Measurements from ENCODE around the gene DHODH.

The DHODH gene

GRCh38 chr16:72013888-72014581, 5.5 kb downstream of the DHODH start:
- no peak for DNase-seq

GRCh38 chr16:72014675-72015074, 6.1 kb downstream of the DHODH start:
- DNase-seq: no peak

- DNase-seq: no peak
Observed at GRCh38 chr16:72015124-72015523, 6.6 kb downstream of the DHODH start.

GRCh38 chr16:72018470-72018869, 9.9 kb downstream of the DHODH start:
- DNase-seq: no peak

- DNase-seq: no peak
Observed at GRCh38 chr16:72021043-72021442, 12.5 kb downstream of the DHODH start.

- DNase-seq: no peak
Observed at GRCh38 chr16:72022127-72022526, 13.6 kb downstream of the DHODH start.

GRCh38 chr16:72023962-72024361, 15.4 kb downstream of the DHODH start:
- no peak for DNase-seq

- DNase-seq: no peak
Observed at GRCh38 chr16:72024862-72025382, 16.4 kb downstream of the DHODH start.

GRCh38 chr16:72025404-72026114, 17.0 kb downstream of the DHODH start:
- DNase-seq: no peak

GRCh38 chr16:72027669-72028378, 19.3 kb downstream of the DHODH start:
- DNase-seq: no peak

- no peak for DNase-seq
Observed at GRCh38 chr16:72029567-72030271, 21.2 kb downstream of the DHODH start.

- DNase-seq: no peak
Observed at GRCh38 chr16:72033437-72033836, 24.9 kb downstream of the DHODH start.

- no peak for DNase-seq
Observed at GRCh38 chr16:72036098-72036497, 27.6 kb downstream of the DHODH start.

- no peak for DNase-seq
Observed at GRCh38 chr16:72042157-72042660, 33.7 kb downstream of the DHODH start.

GRCh38 chr16:72043058-72043457, 34.5 kb downstream of the DHODH start:
- DNase-seq: no peak

GRCh38 chr16:72043539-72043938, 35.0 kb downstream of the DHODH start:
- DNase-seq: no peak

- DNase-seq: no peak
Observed at GRCh38 chr16:72044296-72044695, 35.8 kb downstream of the DHODH start.

GRCh38 chr16:72044825-72045359, 36.3 kb downstream of the DHODH start:
- no peak for DNase-seq

- no peak for DNase-seq
Observed at GRCh38 chr16:72049110-72049509, 40.6 kb downstream of the DHODH start.

GRCh38 chr16:72050769-72051464, 42.4 kb downstream of the DHODH start:
- DNase-seq: no peak

- DNase-seq: no peak
Observed at GRCh38 chr16:72051818-72052217, 43.3 kb downstream of the DHODH start.

All from NCI-H2171 (cell line).